Measurements from ENCODE around the gene ZNF594. TPM values are rescaled to one million over a fixed set of nuclear protein-coding genes. Genes with fewer than 3 reads are reported as not detected.
"Not testable (repeated sequence)": the region's sequence is repeated elsewhere in the genome, so short reads cannot be mapped to it uniquely, and the experiment has no call there.

The ZNF594 gene
- total RNA-seq, 1 donor from 2014 or later, result 9.2 TPM

DNA sequence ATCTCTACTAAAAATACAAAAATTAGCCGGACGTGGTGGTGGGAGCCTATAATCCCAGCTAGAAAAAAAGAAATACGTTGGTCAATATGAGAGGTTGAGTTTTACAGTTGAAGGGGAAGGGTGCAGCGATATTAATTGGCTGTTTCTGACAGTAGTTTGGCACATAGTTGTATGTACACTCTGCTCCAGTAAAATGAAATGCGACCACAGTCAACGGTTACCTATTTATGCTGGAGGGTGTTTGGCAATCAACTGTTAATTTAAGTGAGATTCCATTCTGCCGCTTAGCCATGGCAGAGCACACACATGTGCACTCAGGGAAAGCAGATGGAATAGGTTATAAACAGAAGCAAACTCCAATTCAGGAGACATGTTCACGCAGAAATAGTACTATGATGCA is 9.3 kb upstream of the ZNF594 start:
- no peak for DNase-seq (ENCODE audit: low spot score)

DNA sequence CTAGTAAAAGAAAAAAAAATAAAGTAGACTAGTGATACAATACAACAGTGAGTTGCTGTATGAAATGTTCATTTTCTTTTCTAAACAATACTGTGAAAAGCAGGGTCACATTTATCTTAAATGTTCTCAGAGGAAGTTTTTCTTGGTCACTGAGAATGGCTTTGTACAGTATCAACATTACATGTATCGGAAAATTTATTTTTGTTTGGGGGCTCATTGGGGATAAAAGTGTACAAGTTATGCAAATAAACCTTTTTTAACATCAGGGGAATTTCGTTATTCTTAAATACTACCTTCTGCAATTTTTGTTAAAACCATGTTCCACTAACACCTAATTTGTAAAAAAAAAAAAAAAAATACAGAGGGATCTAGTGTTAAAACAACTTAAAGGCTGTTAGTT is 8.7 kb upstream of the ZNF594 start:
- DNase-seq (ENCODE audit: low spot score), result no peak

GRCh38 chr17:5198472-5198871 is 6.8 kb upstream of the ZNF594 start:
- no peak for DNase-seq (ENCODE audit: low spot score)

DNA sequence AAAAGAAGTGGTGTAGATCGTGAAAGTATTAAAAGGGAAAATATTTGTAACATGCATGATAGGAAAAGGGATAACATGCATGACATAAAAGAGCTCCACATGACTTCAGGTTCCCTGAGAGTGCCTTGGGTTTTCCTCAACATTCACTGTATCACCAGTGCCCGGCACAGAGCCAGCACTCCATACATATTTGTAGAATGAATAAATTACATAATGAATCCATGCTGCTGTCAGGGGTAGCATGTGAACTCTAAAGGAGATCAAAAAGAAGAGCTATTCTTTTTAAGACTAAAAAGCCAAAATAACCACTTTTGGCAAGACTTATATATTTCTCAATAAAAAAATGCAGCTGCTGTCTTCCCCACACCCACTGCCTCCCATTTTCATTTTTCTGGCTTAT is 2.7 kb upstream of the ZNF594 start:
- no peak for DNase-seq (ENCODE audit: low spot score)

DNA sequence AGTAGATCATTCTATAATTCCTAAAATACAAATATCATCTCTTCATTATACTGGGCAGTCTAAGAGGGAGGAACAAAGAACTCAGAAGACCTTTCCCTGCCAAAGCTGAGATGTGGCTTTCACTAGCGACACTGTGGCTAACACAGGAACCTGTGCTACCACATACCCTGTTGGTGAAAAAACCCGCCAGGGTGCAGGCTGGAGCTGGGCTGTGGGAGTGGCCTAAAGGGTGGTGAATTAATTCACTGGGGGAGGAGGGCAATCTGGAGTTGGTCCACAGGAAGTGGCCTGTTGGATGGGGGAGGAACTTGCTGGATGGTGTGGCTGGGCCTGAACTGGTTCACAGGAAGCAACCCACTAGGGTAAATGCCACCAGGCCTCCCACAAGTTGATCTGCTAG is 7.4 kb downstream of the ZNF594 start:
- no peak for DNase-seq (ENCODE audit: low spot score)

- DNase-seq (ENCODE audit: low spot score), result no peak
Measured at GRCh38 chr17:5183410-5183793, 8.3 kb downstream of the ZNF594 start.

DNA sequence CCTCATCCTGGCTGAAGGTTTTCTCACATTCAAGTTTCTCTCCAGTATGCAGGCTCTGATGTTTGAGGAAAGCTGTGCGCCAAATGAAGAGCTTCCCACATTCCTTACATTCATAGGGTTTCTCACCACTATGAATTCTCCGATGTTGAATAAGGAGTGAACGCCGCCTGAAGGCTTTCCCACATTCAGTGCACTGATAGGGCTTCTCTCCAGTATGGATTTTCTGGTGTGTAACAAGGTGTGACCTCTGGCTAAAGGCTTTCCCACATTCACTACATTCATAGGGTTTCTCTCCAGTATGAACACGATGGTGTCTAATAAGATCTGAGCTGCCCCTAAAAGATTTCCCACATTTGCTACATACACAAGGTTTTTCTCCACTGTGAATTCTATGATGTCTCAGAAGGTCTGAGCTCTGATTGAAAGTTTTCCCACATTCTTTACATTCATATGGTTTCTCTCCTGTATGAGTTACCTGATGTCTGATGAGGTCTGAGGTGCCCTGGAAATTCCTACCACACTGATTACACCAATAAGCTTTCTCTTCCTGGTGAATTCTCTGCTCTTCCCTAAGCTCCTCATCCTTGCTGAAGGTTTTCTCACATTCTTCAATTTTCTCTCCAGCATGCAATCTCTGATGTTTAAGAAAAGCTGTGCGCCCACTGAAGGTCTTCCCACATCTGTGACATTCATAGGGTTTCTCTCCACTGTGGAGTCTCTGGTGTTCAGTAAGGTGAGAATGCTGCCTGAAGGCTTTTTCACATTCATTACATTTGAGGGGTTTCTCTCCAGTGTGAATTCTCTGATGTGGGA is 8.9 kb downstream of the ZNF594 start:
- DNase-seq (ENCODE audit: low spot score), result no peak

- no peak for DNase-seq (ENCODE audit: low spot score)
Measured at GRCh38 chr17:5181509-5182305, 10.0 kb downstream of the ZNF594 start.

DNA sequence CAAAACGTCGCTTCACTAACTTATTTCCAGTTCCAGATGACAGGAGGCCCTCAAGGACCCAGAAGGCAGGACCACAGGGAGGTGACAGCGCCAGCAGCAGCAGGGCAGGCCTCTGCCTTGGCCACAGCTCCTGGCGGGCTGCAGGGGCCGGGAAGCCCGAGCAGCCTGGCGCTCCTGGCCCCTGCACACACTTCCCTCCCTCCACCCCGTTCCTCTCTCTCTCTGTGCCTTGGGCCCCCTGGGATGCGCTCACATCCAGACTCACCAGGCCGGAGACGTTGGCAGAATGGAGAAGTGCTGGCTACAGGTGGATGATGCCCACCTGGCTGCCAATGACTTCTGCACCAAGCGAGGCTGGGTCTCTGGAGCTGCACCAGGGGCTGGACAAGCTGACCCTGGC is 12.7 kb downstream of the ZNF594 start:
- no peak for DNase-seq (ENCODE audit: low spot score)

DNA sequence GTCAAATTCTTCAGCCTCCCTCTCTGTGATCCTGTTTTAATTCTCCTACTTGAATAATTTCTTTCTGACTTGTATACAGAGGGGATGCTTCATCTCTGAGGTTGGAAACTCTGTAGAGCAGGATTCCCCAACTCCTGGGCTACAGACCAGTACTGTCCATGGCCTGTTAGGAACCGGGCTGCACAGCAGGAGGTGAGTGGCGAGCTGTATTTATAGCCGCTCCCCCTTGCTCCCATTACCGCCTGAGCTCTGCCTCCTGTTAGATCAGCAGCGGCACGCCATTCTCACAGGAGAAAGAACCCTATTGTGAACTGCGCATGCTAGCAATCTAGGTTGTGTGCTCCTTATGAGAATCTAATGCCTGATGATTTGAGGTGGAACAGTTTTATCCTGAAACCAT is 16.6 kb downstream of the ZNF594 start:
- DNase-seq (ENCODE audit: low spot score), result not testable (repeated sequence)

- DNase-seq (ENCODE audit: low spot score), result not testable (repeated sequence)
Measured at GRCh38 chr17:5165791-5166564, 25.7 kb downstream of the ZNF594 start.

DNA sequence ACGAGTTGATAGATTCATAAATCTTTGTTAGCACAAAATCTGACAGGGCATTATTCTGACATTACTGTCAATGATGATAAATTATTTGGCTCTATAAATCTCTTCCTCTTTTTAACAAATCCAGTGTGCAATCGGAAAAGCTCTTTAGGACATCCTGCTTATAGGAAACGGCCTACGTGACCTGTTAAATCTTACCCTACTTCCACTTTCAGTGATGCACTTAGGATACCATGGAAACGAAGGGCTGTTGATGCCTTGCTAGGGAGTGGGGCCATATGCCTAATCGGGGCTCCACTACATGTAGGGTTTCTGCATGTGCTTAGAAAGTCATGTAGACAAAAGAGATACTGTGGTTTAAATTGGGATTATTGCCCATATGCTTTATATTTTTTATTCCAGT is 27.2 kb downstream of the ZNF594 start:
- no peak for DNase-seq (ENCODE audit: low spot score)

DNA sequence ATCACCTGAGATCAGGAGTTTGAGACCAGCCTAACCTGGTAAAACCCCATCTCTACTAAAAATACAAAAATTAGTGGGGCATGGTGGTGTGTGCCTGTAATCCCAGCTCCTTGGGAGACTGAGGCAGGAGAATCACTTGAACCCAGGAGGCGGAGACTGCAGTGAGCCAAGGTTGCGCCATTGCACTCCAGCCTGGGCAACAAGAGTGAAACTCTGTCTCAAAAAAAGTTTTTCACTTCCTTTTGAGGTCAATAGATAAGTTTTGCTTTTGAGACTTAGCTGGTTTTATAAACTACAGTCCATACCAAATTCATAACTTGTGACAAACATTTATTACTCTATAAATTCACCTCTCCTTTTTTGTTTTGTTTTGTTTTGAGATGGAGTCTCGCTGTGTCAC is 29.9 kb downstream of the ZNF594 start:
- DNase-seq (ENCODE audit: low spot score), result not testable (repeated sequence)

- not testable (repeated sequence) for DNase-seq (ENCODE audit: low spot score)
Measured at GRCh38 chr17:5160702-5161101, 31.0 kb downstream of the ZNF594 start.

DNA sequence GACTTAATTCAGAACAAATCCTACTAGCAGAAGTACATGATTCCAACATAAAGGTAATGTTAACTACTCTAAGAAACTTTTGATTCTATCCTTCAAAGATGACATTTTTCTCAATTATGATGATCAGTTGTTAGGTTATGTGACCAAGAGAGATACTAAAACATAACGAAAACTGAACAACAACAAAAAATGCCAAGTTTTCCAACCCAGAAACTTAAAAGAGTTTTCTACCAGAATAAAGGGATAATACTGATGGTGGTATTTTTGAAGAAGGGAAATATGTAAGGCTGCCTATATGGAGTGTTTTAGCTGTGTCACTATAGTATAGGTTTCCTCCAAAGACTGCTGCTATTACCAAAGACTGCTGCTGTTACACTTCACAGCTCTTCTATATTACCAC is 45.5 kb downstream of the ZNF594 start:
- not testable (repeated sequence) for DNase-seq (ENCODE audit: low spot score)

DNA sequence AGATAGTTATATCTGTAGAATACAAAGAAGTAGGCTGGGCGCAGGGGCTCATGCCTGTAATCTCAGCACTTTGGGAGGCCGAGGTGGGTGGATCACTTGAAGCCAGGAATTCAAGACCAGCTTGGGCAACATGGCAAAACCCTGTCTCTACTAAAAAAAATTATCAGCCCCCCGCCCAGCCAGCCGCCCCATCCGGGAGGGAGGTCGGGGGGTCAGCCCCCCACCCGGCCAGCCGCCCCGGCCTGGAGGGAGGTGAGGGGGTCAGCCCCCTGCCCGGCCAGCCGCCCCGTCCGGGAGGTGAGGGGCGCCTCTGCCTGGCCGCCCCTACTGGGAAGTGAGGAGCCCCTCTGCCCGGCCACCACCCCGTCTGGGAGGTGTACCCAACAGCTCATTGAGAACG is 48.8 kb downstream of the ZNF594 start:
- not testable (repeated sequence) for DNase-seq (ENCODE audit: low spot score)

DNA sequence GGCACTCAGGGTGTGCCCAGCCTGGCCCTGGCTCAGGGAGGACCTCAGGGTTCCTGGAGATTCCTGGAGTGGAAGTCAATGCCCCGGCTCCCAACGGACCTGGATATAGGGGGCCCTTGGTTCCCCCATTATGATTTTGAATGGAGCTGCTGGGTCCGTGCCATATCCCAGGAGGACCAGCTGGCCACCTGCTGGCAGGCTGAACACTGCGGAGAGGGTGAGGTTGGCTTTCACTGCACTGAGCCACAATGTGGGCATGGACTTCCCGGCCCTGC is 52.3 kb downstream of the ZNF594 start:
- DNase-seq (ENCODE audit: low spot score), result no peak

GRCh38 chr17:5138616-5139457 is 52.8 kb downstream of the ZNF594 start:
- no peak for DNase-seq (ENCODE audit: low spot score)

DNA sequence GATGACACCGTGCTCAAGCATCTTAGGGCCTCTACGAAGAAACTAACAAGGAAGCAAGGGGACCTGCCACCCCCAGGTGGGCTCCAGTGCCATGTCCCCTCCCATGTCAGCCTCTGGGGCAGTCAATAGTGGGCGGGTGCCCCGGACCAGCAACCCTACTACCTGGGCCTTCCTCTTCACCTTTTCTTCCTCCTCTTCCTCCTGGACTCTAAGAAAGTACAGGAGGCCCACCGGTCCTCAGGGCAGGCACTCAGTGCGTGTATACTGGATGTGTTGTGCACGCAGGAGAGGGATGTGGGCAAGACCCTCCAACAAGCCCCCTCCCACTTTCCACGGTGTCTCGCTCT is 53.5 kb downstream of the ZNF594 start:
- not testable (repeated sequence) for DNase-seq (ENCODE audit: low spot score)

GRCh38 chr17:5137511-5138197 is 54.0 kb downstream of the ZNF594 start:
- DNase-seq (ENCODE audit: low spot score), result not testable (repeated sequence)
